Nephron (organoid): ENCODE measurements around the gene NPTX1.

Experiments
- H3K27ac Mint-ChIP-seq, 3 experiments: 2 replicates each; pipeline ENCODE4 v1.8.0; 2020; ENCODE audit warnings: mixed read lengths in 3 of 3, mild to moderate bottlenecking in 2 of 3, moderate library complexity in 1 of 3
- H3K27me3 Mint-ChIP-seq: 2 replicates; pipeline ENCODE4 v1.8.0; 2021; ENCODE audit warnings: low read depth, mild to moderate bottlenecking, moderate library complexity, mixed read lengths
- H3K36me3 Mint-ChIP-seq: 2 replicates; pipeline ENCODE4 v1.8.0; 2020; ENCODE audit warnings: low read depth, mixed read lengths
- H3K4me1 Mint-ChIP-seq: 2 replicates; pipeline ENCODE4 v1.8.0; 2020; ENCODE audit warnings: mixed read lengths
- H3K4me3 Mint-ChIP-seq, 3 experiments: 2 replicates each; pipeline ENCODE4 v1.8.0; 2020; ENCODE audit warnings: mild to moderate bottlenecking in 3 of 3, mixed read lengths in 3 of 3, moderate library complexity in 2 of 3
- H3K9me3 Mint-ChIP-seq: 2 replicates; pipeline ENCODE4 v1.8.0; 2020; ENCODE audit warnings: mixed read lengths
- CTCF ChIP-seq, 3 experiments: fragments of 200-600 bp; sonication (generic); IDR thresholded peaks; one replicate each; pipeline ENCODE4 v1.5.0; 2021; ENCODE audit warnings: antibody characterized with exemption in 3 of 3; ENCODE audit not compliant: unreplicated experiment in 3 of 3

Gene NPTX1

GRCh38 chr17:80428796-80429195 is 47.6 kb downstream of the NPTX1 start:
- TF ChIP-seq CTCF (IDR thresholded peaks at IDR 0.05; ENCODE audit: unreplicated experiment in 3 of 3), result no peak
- H3K9me3 Mint-ChIP-seq, result no peaks in the 10 kb centered on the region
- no peaks in the 10 kb centered on the region for H3K4me1 Mint-ChIP-seq
- no peak overlapping the region for H3K4me3 Mint-ChIP-seq
- H3K27me3 Mint-ChIP-seq, result no peaks in the 10 kb centered on the region
- no peak overlapping the region for H3K27ac Mint-ChIP-seq
- no peaks in the 10 kb centered on the region for H3K36me3 Mint-ChIP-seq

- no peaks in the 10 kb centered on the region for H3K27me3 Mint-ChIP-seq
- no peaks in the 10 kb centered on the region for H3K4me1 Mint-ChIP-seq
- no peaks in the 10 kb centered on the region for H3K9me3 Mint-ChIP-seq
- no peak overlapping the region for H3K27ac Mint-ChIP-seq
- no peak overlapping the region for H3K4me3 Mint-ChIP-seq
- no peak for TF ChIP-seq CTCF (IDR thresholded peaks at IDR 0.05; ENCODE audit: unreplicated experiment in 3 of 3)
- H3K36me3 Mint-ChIP-seq, result no peaks in the 10 kb centered on the region
These were observed 48.0 kb downstream of the NPTX1 start for GRCh38 chr17:80428363-80428762.

GRCh38 chr17:80427366-80428282 is 48.8 kb downstream of the NPTX1 start:
- H3K27me3 Mint-ChIP-seq, result no peaks in the 10 kb centered on the region
- TF ChIP-seq CTCF (IDR thresholded peaks at IDR 0.05; ENCODE audit: unreplicated experiment in 3 of 3), result no peak
- no peaks in the 10 kb centered on the region for H3K36me3 Mint-ChIP-seq
- H3K4me1 Mint-ChIP-seq, result no peaks in the 10 kb centered on the region
- no peak overlapping the region for H3K27ac Mint-ChIP-seq
- H3K9me3 Mint-ChIP-seq, result no peaks in the 10 kb centered on the region
- no peak overlapping the region for H3K4me3 Mint-ChIP-seq

GRCh38 chr17:80426671-80427326 is 49.6 kb downstream of the NPTX1 start:
- Mint-ChIP-seq H3K36me3 (no peaks in the 10 kb centered on the region), H3K27ac (no peak overlapping the region), H3K9me3 (no peaks in the 10 kb centered on the region), H3K27me3 (no peaks in the 10 kb centered on the region), H3K4me1 (no peaks in the 10 kb centered on the region), H3K4me3 (no peak overlapping the region)
- TF ChIP-seq CTCF (IDR thresholded peaks at IDR 0.05; ENCODE audit: unreplicated experiment in 3 of 3), result peak; percentile 90 to 98 (median 94)

- H3K27ac Mint-ChIP-seq, result no peak overlapping the region
- H3K4me3 Mint-ChIP-seq, result no peak overlapping the region
- H3K36me3 Mint-ChIP-seq, result no peaks in the 10 kb centered on the region
- TF ChIP-seq CTCF (IDR thresholded peaks at IDR 0.05; ENCODE audit: unreplicated experiment in 3 of 3), result no peak
- no peaks in the 10 kb centered on the region for H3K4me1 Mint-ChIP-seq
- no peaks in the 10 kb centered on the region for H3K27me3 Mint-ChIP-seq
- H3K9me3 Mint-ChIP-seq, result no peaks in the 10 kb centered on the region
These were observed 50.5 kb downstream of the NPTX1 start for GRCh38 chr17:80425835-80426426.
